DND-41 (cell line): Measurements from ENCODE around the gene WDR45.

Source experiments
- ATAC-seq: fragments of 200-7000 bp; cut with Tn5 transposase; 3 replicates; pipeline ENCODE4 v1.9.1; 2021; ENCODE audit warnings: low read depth; ENCODE audit not compliant: insufficient read depth
- DNase-seq: peaks from one replicate; pipeline ENCODE4 v3.0.0-alpha.2; 2020
- H2AFZ ChIP-seq: 2 replicates; pipeline ENCODE4 v1.6.0; 2012; ENCODE audit warnings: low read depth, low read length
- H3K27ac ChIP-seq: 2 replicates; pipeline ENCODE4 v1.5.1; 2012; ENCODE audit warnings: low read length, inconsistent platforms
- H3K27me3 ChIP-seq: fragments of 200-600 bp; sonication (generic); 2 replicates; pipeline ENCODE4 v1.6.0; 2012; ENCODE audit warnings: low read length, mild to moderate bottlenecking, inconsistent platforms; ENCODE audit not compliant: insufficient read depth, poor library complexity
- H3K36me3 ChIP-seq: 2 replicates; pipeline ENCODE4 v1.5.1; 2012; ENCODE audit warnings: low read length, inconsistent platforms; ENCODE audit not compliant: insufficient read depth
- H3K4me1 ChIP-seq: 2 replicates; pipeline ENCODE4 v1.5.1; 2012; ENCODE audit warnings: mild to moderate bottlenecking, low read length; ENCODE audit not compliant: insufficient read depth
- H3K4me2 ChIP-seq: 2 replicates; pipeline ENCODE4 v1.6.0; 2012; ENCODE audit warnings: mild to moderate bottlenecking, moderate library complexity, low read length, inconsistent platforms; ENCODE audit not compliant: insufficient read depth
- H3K4me3 ChIP-seq, 2 experiments: fragments of 200-600 bp in 1 of 2; shearing (Covaris generic) in 1 of 2; 2 replicates each; pipeline ENCODE4 v1.5.1; 2012 to 2016; ENCODE audit warnings: inconsistent platforms in 2 of 2, low read length in 2 of 2, mild to moderate bottlenecking in 2 of 2, low read depth in 1 of 2, moderate library complexity in 1 of 2
- H3K79me2 ChIP-seq: 2 replicates; pipeline ENCODE4 v1.6.0; 2012; ENCODE audit warnings: low read length, inconsistent platforms; ENCODE audit not compliant: insufficient read depth
- H3K9ac ChIP-seq: 2 replicates; pipeline ENCODE4 v1.6.0; 2012; ENCODE audit warnings: low read depth, mild to moderate bottlenecking, inconsistent platforms, low read length, moderate library complexity
- H3K9me3 ChIP-seq: 2 replicates; pipeline ENCODE4 v1.5.1; 2012; ENCODE audit warnings: low read length, moderate library complexity, mild to moderate bottlenecking, inconsistent platforms; ENCODE audit not compliant: insufficient read depth, severe bottlenecking
- H4K20me1 ChIP-seq: 2 replicates; pipeline ENCODE4 v1.6.0; 2012; ENCODE audit warnings: low read length; ENCODE audit not compliant: insufficient read depth
- CTCF ChIP-seq: IDR thresholded peaks from 2 replicates; pipeline ENCODE4 v1.5.1; 2012; ENCODE audit warnings: borderline replicate concordance, low read length, moderate library complexity, mild to moderate bottlenecking; ENCODE audit not compliant: poor library complexity, severe bottlenecking; ENCODE audit errors: extremely low read depth
- EZH2 ChIP-seq: IDR thresholded peaks from 3 replicates; pipeline ENCODE4 v1.6.1; 2012; ENCODE audit warnings: borderline replicate concordance, low read depth, mild to moderate bottlenecking, moderate library complexity, low read length, inconsistent platforms; ENCODE audit not compliant: severe bottlenecking

The WDR45 gene

GRCh38 chrX:49066690-49067089, 13.0 kb downstream of the WDR45 start:
- DNase-seq = no peak
- ATAC-seq = no peak
- no peak overlapping the region for H3K4me3 ChIP-seq
- no peaks in the 10 kb centered on the region for H3K9me3 ChIP-seq
- no peak overlapping the region for H3K27ac ChIP-seq
- H4K20me1 ChIP-seq = no peaks in the 10 kb centered on the region
- TF ChIP-seq EZH2 (no peak), CTCF (no peak)
- H3K79me2 ChIP-seq = 0 out of 2 replicates have a peak, but pooled peaks cover 2% of the 10 kb centered on the region
- no peaks in the 10 kb centered on the region for H3K27me3 ChIP-seq
- peaks cover 18% of the 10 kb centered on the region for H3K36me3 ChIP-seq
- no peak overlapping the region for H2AFZ ChIP-seq
- no peak overlapping the region for H3K4me2 ChIP-seq
- no peak overlapping the region for H3K9ac ChIP-seq
- H3K4me1 ChIP-seq = no peaks in the 10 kb centered on the region

- Histone ChIP-seq H3K79me2 (0 out of 2 replicates have a peak, but pooled peaks cover 2% of the 10 kb centered on the region), H3K36me3 (peaks cover 20% of the 10 kb centered on the region), H3K4me3 (no peak overlapping the region), H3K27ac (no peak overlapping the region), H3K4me2 (no peak overlapping the region), H3K27me3 (no peaks in the 10 kb centered on the region), H3K4me1 (no peaks in the 10 kb centered on the region), H3K9me3 (no peaks in the 10 kb centered on the region), H4K20me1 (no peaks in the 10 kb centered on the region), H3K9ac (no peak overlapping the region), H2AFZ (no peak overlapping the region)
- TF ChIP-seq EZH2 = no peak
- TF ChIP-seq CTCF = no peak
- DNase-seq (no peak), ATAC-seq (no peak)
Measured at GRCh38 chrX:49066278-49066677, 13.4 kb downstream of the WDR45 start.

GRCh38 chrX:49064735-49065134, 15.0 kb downstream of the WDR45 start:
- Histone ChIP-seq H3K27ac (no peak overlapping the region), H3K27me3 (no peaks in the 10 kb centered on the region), H3K79me2 (0 out of 2 replicates have a peak, but pooled peaks cover 2% of the 10 kb centered on the region), H3K4me1 (no peaks in the 10 kb centered on the region), H3K9ac (no peak overlapping the region), H4K20me1 (no peaks in the 10 kb centered on the region; the same call in 1 of the 2 replicates), H3K4me3 (no peak overlapping the region), H3K4me2 (no peak overlapping the region), H3K9me3 (no peaks in the 10 kb centered on the region), H2AFZ (no peak overlapping the region), H3K36me3 (peaks cover 27% of the 10 kb centered on the region)
- DNase-seq = no peak
- TF ChIP-seq CTCF (no peak), EZH2 (no peak)
- no peak for ATAC-seq

- H3K4me3 ChIP-seq = no peak overlapping the region
- H3K27ac ChIP-seq = no peak overlapping the region
- H4K20me1 ChIP-seq = no peaks in the 10 kb centered on the region; the same call in 1 of the 2 replicates
- H3K4me2 ChIP-seq = no peak overlapping the region
- no peaks in the 10 kb centered on the region for H3K9me3 ChIP-seq
- no peak overlapping the region for H3K9ac ChIP-seq
- 0 out of 2 replicates have a peak, but pooled peaks cover 2% of the 10 kb centered on the region for H3K79me2 ChIP-seq
- no peak for DNase-seq
- peaks cover 27% of the 10 kb centered on the region for H3K36me3 ChIP-seq
- no peak overlapping the region for H2AFZ ChIP-seq
- H3K27me3 ChIP-seq = no peaks in the 10 kb centered on the region
- TF ChIP-seq EZH2 (no peak), CTCF (no peak)
- H3K4me1 ChIP-seq = no peaks in the 10 kb centered on the region
- ATAC-seq = no peak
Measured at GRCh38 chrX:49064303-49064702, 15.4 kb downstream of the WDR45 start.
